GM18499 (cell line): ENCODE results near the gene VASH1.
"Not testable (repeated sequence)": the region's sequence is repeated elsewhere in the genome, so short reads cannot be mapped to it uniquely, and the experiment has no call there.

ENCODE experiments used
- ATAC-seq: cut with Tn5 transposase; IDR thresholded peaks from one replicate; pipeline ENCODE4 v1.9.1; 2021; ENCODE audit warnings: moderate number of reproducible peaks; ENCODE audit not compliant: insufficient read depth, unreplicated experiment

The VASH1 gene

DNA sequence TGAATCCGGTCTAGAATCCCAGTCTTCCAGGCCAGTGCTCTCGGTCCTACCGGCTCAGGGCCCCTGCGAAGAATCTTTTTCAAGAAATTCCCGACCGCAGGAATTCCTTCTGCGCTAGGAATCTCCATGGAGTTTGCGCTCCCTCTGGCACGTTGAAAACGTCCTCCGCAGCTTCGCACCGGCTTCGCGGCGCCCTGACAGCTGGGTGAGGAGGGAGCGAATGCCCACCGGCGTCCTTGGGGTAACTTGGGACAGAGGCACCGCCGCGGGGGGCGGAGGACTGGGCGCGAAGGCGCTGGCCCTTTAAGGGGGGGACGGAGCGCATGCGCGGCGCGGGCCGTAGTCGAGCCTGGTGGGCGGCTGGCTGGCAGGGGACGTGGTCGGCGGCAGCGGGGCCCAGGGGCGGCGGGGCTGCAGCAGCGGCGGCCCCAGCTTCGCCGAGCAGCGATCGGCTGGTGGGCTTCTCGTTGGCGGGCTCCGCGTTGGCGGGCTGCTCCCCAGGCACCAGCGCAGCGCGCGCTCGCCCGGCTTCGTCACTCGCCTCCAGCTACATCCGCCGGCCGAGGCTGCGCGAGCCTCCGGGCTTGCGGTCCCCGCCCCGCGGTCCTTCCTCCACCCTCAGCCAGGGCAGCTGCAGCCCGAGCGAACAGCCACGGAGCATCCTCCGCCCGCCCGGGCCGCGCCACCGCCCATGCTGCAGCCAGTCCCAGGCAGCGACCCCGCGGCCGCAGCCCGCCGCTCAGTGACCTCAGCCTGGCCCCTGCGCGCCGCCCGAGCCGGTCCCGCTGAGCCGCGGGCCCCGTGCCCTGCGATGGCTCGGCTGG, at the start of gene VASH1:
Gene VASH1 (plus strand): TSS at position 333 of the 824 bp plus-strand sequence. CDS start 1,354 bp downstream, outside the sequence.
- no peak for ATAC-seq

DNA sequence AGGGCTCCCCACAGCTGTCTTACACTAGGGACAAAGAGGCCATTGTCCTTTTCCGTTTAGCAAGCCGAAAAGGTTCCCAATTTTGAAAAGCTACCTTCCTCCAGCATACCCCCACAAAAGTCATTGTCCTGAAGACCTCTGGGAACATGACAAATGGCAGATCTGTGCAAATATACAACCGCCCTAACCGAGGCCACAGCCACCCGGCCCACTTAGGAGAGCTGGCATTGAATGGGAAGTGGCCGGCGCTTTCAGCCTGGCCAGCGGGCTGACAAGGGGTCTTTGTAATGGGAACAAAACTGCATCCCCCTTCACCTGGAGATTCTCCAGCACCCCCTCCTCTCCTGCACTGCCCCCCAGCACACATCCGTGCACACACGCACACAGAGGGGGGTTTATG, 48.1 kb upstream of the VASH1 start:
- ATAC-seq = no peak

GRCh38 chr14:76714470-76714869, 46.8 kb upstream of the VASH1 start:
- no peak for ATAC-seq

DNA sequence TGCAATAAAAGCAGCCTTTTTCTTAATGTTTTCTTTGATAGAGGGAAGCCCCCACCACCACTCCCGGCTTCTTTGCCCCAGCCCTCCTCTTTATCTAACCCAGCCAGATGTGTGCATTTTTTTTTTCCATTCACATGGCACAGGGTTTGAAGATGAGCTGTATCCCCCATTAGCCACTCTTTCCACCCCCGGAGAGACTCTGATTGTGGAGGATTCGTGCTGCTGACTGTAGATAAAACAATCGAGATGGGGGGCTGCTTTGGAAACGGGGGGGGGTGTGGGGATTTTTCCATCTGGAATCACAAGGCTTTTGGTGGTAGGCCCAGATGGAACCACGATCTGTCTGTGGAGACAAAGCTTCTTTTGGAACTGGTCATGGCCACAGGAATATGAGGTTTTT, 46.2 kb upstream of the VASH1 start:
- no peak for ATAC-seq

GRCh38 chr14:76715511-76716081, 45.7 kb upstream of the VASH1 start:
- no peak for ATAC-seq

GRCh38 chr14:76716285-76716684, 45.0 kb upstream of the VASH1 start:
- ATAC-seq = no peak

- no peak for ATAC-seq
These were observed 43.6 kb upstream of the VASH1 start for GRCh38 chr14:76717508-76718290.

DNA sequence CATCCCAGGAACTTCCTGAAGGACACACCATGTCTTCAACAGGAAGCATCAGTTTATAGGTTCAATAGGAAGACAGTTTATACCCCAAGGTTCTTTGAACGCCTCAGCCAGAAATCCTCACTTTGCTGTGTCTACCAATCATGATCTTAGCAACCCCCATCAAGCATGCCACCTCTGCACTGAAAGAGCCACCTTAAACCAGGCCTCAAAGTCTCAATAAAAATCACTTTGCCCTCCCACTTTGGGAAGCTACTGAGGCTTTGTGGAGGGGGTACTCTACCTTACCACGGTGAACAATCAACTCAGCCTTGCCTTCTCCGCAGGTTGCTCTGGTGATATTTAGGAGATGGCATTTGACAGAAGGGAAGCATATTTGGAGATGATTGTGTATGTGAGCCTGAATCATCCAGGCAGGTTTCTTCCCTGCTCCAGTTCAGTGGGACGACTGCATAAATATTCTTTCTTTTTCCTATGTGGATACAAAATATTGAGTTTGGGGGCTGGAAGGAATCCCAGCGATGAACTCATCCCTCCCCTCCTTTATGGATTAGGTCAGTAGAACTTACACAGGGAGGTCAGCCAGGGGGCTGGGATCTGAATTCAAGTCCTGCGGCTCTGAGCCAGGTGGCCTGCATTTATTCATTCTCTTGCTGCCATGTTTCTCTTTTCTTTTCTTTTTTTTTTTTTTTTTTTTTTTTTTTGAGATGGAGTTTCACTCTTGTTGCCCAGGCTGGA, 42.8 kb upstream of the VASH1 start:
- no peak for ATAC-seq

DNA sequence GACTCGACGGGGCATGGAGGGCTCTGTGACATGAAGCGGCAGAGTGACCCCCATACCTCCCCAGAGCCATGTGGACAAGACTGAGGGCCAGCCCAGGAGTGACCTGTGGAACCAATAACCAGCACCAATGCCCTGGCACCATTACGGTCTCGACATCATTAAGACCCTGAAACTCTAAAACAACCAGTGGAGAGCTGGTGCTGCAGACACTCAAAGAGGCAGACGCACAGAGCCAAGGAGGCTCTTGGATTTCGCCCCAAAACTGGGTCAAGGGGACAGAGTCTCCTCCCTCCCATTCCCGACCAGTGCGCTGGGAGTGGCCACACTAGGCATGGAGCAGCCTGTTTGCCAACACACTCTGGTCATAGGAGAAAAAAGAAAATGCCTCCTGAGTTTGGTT, 41.6 kb upstream of the VASH1 start:
- no peak for ATAC-seq

- ATAC-seq = no peak
These were observed 40.9 kb upstream of the VASH1 start for GRCh38 chr14:76720382-76720813.

GRCh38 chr14:76721506-76721905, 39.8 kb upstream of the VASH1 start:
- ATAC-seq = not testable (repeated sequence)

DNA sequence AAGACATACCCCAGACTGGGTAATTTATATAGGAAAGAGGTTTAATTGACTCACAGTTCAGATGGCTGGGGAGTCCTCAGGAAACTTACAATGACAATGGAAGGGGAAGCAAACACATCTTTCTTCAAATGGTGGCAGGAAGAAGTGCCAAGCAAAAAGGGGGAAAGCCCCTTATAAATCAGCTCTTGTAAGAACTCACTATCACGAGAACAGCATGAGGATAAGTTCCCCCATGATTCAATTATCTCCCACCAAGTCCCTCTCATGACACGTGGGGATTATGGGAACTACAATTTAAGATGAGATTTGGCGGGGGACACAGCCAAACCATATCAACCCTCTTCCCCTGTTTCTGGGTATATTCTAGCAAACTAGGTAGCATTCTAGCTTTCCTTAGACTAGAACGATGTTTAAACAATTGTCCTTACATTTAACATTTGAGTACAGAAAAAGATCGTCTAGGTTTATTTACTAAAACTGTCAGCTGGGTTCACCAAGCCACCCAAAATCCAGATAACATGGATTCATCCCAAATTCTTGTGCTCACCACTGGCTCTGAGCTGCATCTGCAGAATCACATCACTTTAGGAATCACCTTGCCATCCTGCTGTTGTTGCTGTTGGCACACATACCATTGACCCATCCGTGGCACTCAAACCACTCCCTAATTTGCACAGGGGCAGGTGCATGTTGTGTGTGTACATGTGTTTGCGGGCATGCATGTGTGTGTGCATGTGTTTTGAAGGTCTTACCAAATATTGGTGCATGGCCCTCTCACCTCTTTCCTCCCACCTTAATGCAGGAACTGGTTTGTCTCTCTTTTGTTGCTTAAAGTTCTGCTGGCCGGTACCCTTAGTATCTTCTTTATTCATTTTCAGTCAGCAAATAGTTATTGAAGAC, 36.4 kb upstream of the VASH1 start:
- ATAC-seq = no peak

DNA sequence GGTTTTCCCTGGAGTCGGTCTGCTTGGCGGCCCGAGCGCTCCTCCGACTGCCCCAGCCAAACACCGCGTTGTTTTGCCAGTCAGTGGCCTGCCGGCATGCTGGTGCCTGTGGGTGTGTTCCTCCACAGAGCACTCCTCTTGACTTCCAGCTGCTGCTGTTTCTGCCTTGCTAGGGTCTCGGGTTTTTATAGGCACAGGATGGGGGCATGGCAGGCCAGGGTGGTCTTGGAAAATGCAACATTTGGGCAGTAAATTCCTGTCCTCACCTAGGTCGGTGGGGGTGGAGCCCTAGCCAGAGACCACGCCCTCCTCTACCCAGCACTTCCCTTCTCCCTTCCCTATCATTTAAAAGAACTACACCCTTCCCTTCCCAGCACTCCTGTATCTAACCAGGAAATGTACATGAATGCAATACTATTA, 34.7 kb upstream of the VASH1 start:
- no peak for ATAC-seq

- no peak for ATAC-seq
These were observed 33.9 kb upstream of the VASH1 start for GRCh38 chr14:76727384-76727783.

DNA sequence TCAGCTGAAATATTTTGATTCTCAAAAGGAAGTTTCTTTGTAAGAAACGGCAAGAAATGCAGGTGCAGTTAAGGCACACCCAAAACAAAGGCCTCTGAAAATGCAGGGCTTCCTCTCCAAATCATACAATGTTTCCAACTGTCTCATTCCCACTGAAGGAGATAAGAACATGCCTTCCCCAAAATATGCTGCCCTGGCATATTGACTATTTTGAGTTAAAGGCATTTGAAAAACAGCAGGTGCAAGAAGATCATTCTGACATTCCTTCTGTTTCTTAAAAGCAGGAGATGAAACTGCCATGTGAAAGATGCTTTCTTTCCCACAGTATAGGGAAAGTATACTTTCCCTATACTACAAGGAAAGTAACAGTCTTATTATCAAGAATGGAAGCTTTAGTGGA, 33.4 kb upstream of the VASH1 start:
- ATAC-seq = no peak

DNA sequence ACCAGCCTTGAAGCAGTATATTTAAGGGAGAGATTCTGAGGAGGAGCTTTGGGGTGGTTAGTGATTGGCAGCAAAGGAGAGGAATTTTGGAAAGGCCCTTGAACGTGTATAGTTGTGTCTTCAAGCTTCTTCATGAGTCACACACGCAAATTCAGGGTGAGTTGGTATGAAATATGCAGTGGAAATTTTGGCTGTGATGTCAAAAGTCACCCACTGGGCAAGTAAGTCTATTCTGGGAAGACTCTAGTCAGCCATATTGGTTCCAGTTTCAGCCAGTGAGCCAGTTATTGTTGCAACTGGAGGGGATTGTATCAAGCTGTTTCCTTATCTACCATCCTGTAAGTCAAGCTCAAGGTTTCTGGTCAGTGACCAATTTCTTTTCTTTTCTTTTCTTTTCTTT, 32.0 kb upstream of the VASH1 start:
- ATAC-seq = no peak

DNA sequence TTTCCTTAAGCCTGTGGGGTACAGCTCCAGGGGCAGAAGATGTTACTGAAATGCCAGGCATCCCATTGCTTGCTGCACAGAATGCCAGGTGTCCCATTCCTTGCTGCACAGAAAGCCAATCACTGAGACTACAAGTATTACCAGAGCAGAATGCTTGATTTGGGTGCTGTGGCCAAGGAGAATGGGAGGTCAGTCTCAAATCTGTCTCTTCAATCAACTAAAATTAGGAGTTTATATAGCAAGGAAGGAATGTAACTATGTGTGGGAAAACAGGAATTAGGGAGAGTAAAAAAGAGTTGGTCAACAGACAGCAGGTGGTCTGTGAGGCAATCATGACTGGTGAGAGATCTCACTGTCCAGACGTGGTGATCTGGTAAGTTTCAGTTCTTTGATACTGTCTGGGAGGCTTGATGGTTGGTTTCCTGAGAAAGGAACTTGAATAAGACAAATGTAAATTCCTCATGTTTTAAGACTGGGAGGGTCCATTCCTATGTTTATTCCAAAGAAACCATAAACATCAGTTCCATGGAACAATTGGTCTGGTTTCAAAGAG, 31.2 kb upstream of the VASH1 start:
- no peak for ATAC-seq

GRCh38 chr14:76734501-76734900, 26.8 kb upstream of the VASH1 start:
- not testable (repeated sequence) for ATAC-seq

DNA sequence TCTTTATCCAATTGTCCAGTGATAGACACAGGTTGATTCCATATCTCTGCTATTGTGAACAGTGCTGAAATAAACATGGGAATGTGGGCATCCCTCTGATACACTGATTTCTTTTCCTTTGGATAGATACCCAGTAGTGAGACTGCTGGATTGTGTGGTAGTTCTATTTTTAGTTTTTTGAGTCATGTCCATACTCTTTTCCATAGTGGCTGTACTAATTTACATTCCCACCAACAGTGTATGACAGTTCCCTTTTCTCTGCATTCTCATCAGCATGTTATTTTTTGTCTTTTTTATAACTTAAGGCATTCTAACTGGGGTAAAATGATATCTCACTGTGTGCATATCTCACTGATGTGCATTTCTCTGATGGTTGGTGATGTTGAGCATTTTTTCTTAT, 24.8 kb upstream of the VASH1 start:
- no peak for ATAC-seq
